ENCODE results near the gene SPAG6. TPM values are rescaled to one million over a fixed set of nuclear protein-coding genes. Genes with fewer than 3 reads are reported as not detected.
A peak's percentile ranks its signal among the peaks of the same experiment; 100 is the strongest.

The SPAG6 gene
- total RNA-seq, 4 donors from 2014 or later = 0.19 TPM; not detected in 3

GRCh38 chr10:22437620-22438588, 92.6 kb downstream of the SPAG6 start:
- H3K27me3 ChIP-seq = no peaks in the 10 kb centered on the region
- TF ChIP-seq CTCF (IDR thresholded peaks at IDR 0.05) (no peak), POLR2A (IDR thresholded peaks at IDR 0.05; ENCODE audit: low read depth) (no peak), EP300 (IDR thresholded peaks at IDR 0.05) (no peak), POLR2AphosphoS5 (IDR thresholded peaks at IDR 0.05) (no peak)
- peak overlapping the region; percentile 67 to 86 (median 80) for H3K4me3 ChIP-seq
- 7% methylated on average over 26 of the region's 27 CpGs for WGBS
- no peaks in the 10 kb centered on the region for H3K9me3 ChIP-seq
- DNase-seq (ENCODE audit: extremely low spot score) = peak; percentile 91
- peak overlapping the region; percentile 93 to 98 (median 96) for H3K27ac ChIP-seq (replicated peaks in 1 of 4)
- no peaks in the 10 kb centered on the region for H3K36me3 ChIP-seq
- peaks cover 18 to 27% (median 25%) of the 10 kb centered on the region in 4 donors for H3K4me1 ChIP-seq
- intact Hi-C loops (cut with DNase I) = loop anchor here (5.0 to 10.0 kb wide), 6 partner anchors 96 to 547 kb away; partner anchors contain the start of genes COMMD3, DNAJC1 and PIP4K2A

- Histone ChIP-seq H3K4me3 (peak overlapping the region in 3 of 4 donors; percentile 78 to 86 (median 83)), H3K9me3 (no peaks in the 10 kb centered on the region), H3K27me3 (no peaks in the 10 kb centered on the region), H3K4me1 (peaks cover 18 to 27% (median 25%) of the 10 kb centered on the region in 4 donors), H3K27ac (replicated peaks in 1 of 4) (peak overlapping the region; percentile 93 to 98 (median 96)), H3K36me3 (no peaks in the 10 kb centered on the region)
- TF ChIP-seq EP300 (IDR thresholded peaks at IDR 0.05) = no peak
- TF ChIP-seq POLR2AphosphoS5 (IDR thresholded peaks at IDR 0.05) = no peak
- no peak for TF ChIP-seq POLR2A (IDR thresholded peaks at IDR 0.05; ENCODE audit: low read depth)
- TF ChIP-seq CTCF (IDR thresholded peaks at IDR 0.05) = no peak
- intact Hi-C loops (cut with DNase I) = loop anchor here (5.0 to 10.0 kb wide), 6 partner anchors 96 to 546 kb away; partner anchors contain the start of genes COMMD3, DNAJC1 and PIP4K2A
- peak; percentile 62 for DNase-seq (ENCODE audit: extremely low spot score)
- 74% methylated on average over 4 of the region's 4 CpGs for WGBS
Measured at GRCh38 chr10:22438711-22439110, 93.4 kb downstream of the SPAG6 start.

GRCh38 chr10:22442063-22442462, 96.8 kb downstream of the SPAG6 start:
- Histone ChIP-seq H3K4me3 (no peak overlapping the region), H3K9me3 (no peaks in the 10 kb centered on the region), H3K27me3 (no peaks in the 10 kb centered on the region), H3K36me3 (no peaks in the 10 kb centered on the region), H3K4me1 (peaks cover 11 to 16% (median 13%) of the 10 kb centered on the region in 4 donors), H3K27ac (replicated peaks in 1 of 4) (no peak overlapping the region)
- intact Hi-C loops (cut with DNase I) = no loop called here
- DNase-seq (ENCODE audit: extremely low spot score) = peak; percentile 5
- TF ChIP-seq POLR2AphosphoS5 (IDR thresholded peaks at IDR 0.05) (no peak), CTCF (IDR thresholded peaks at IDR 0.05) (no peak), POLR2A (IDR thresholded peaks at IDR 0.05; ENCODE audit: low read depth) (no peak), EP300 (IDR thresholded peaks at IDR 0.05) (no peak)

GRCh38 chr10:22442468-22442867, 97.2 kb downstream of the SPAG6 start:
- H3K9me3 ChIP-seq = no peaks in the 10 kb centered on the region
- peaks cover 11 to 16% (median 13%) of the 10 kb centered on the region in 4 donors for H3K4me1 ChIP-seq
- DNase-seq (ENCODE audit: extremely low spot score) = no peak
- H3K4me3 ChIP-seq = no peak overlapping the region
- H3K27me3 ChIP-seq = no peaks in the 10 kb centered on the region
- 88% methylated on average over 1 of the region's 1 CpG for WGBS
- H3K36me3 ChIP-seq = no peaks in the 10 kb centered on the region
- intact Hi-C loops (cut with DNase I) = no loop called here
- H3K27ac ChIP-seq (replicated peaks in 1 of 4) = no peak overlapping the region
- no peak for TF ChIP-seq POLR2AphosphoS5 (IDR thresholded peaks at IDR 0.05)
- TF ChIP-seq EP300 (IDR thresholded peaks at IDR 0.05) = no peak
- TF ChIP-seq POLR2A (IDR thresholded peaks at IDR 0.05; ENCODE audit: low read depth) = no peak
- no peak for TF ChIP-seq CTCF (IDR thresholded peaks at IDR 0.05)
